ENCODE results near the gene INVS. TPM values are rescaled to one million over a fixed set of nuclear protein-coding genes. Genes with fewer than 3 reads are reported as not detected.

The INVS gene
- total and polyA plus RNA-seq, 2 of the 4 experiments (the other 2 are of a cell fraction), result 9.2 to 33.5 TPM

DNA sequence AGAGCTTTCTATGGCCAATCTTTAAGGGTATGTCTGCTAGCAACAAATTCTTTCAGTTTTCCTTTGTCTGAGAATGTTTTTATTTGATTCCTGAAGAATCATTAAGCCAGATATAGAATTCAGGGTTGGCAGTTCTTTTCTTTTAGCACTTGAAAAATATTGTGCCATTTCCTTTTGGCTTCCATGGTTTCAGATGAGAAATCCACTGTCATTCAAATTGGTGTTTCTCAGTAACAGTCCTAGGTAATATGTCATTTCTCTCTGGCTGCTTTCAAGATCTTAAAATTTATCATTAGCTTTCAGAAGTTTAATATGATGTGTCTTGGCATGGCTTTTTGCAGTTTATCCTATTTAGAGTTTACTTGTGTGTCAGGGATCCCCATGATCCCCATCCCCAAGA, 186.0 kb downstream of the INVS start:
- H2BK120ac ChIP-seq (ENCODE audit: low read depth, low read length), result no peak overlapping the region
- dilution Hi-C loops (cut with HindIII; ENCODE audit: low sequenced_read_pairs, unreplicated experiment), result no loop called here
- in situ Hi-C loops (cut with MboI; ENCODE audit: low sequenced_read_pairs), result no loop called here
- H4K5ac ChIP-seq (ENCODE audit: low read depth, low read length), result no peak overlapping the region
- H3K36me3 ChIP-seq (ENCODE audit: control insufficient read depth, insufficient read depth, low read length), result peaks cover 17% of the 10 kb centered on the region
- no peak overlapping the region for H2BK5ac ChIP-seq (ENCODE audit: low read depth, low read length, poor library complexity, severe bottlenecking)
- no peak overlapping the region for H3K4me3 ChIP-seq (ENCODE audit: insufficient read depth, low read depth, low read length)
- H4K91ac ChIP-seq (ENCODE audit: insufficient read depth, low read depth, low read length), result no peak overlapping the region
- intact Hi-C loops (cut with micrococcal nuclease), result no loop called here
- ATAC-seq (ENCODE audit: low read depth), result no peak
- no peak for DNase-seq
- H3K56ac ChIP-seq (ENCODE audit: extremely low read depth, insufficient read depth, low read length), result no peak overlapping the region
- no peak for TF ChIP-seq CTCF (conservative IDR thresholded peaks at IDR 0.05; ENCODE audit: low read depth, low read length)
- H2BK15ac ChIP-seq (ENCODE audit: low read depth, low read length), result no peak overlapping the region
- no peaks in the 10 kb centered on the region for H3K9me3 ChIP-seq (ENCODE audit: control insufficient read depth, insufficient read depth, low read length)
- H3K18ac ChIP-seq (ENCODE audit: low read depth, low read length), result no peak overlapping the region
- H3K79me1 ChIP-seq (ENCODE audit: low read depth in 1 of 2, low read length in 2 of 2), result peaks cover 2 to 10% of the 10 kb centered on the region in 2 experiments; a peak in 1 of 4 replicates
- no peak overlapping the region for H3K9ac ChIP-seq (ENCODE audit: low read depth, low read length)
- ChIA-PET POLR2A (ENCODE audit: unreplicated experiment) (no interaction called here), CTCF (no interaction called here)
- no peak overlapping the region for H3K27ac ChIP-seq (ENCODE audit: insufficient read depth, low read length)
- no TSS peak for BruUV-seq (replicated peaks)
- no peaks in the 10 kb centered on the region for H3K4me1 ChIP-seq (ENCODE audit: control insufficient read depth, insufficient read depth, low read length)
- no peak overlapping the region for H3K4ac ChIP-seq (ENCODE audit: low read depth, low read length)
- no peak overlapping the region for H3K4me2 ChIP-seq (ENCODE audit: low read depth, low read length)
- no peak overlapping the region for H2BK20ac ChIP-seq (ENCODE audit: low read depth, low read length)
- H3K14ac ChIP-seq (replicated peaks; ENCODE audit: low read depth, low read length), result no peak overlapping the region
- H4K8ac ChIP-seq (ENCODE audit: low read depth in 2 of 2, low read length in 2 of 2), result no peak overlapping the region
- H3K9me1 ChIP-seq (ENCODE audit: insufficient read depth, low read length), result no peaks in the 10 kb centered on the region
- no peaks in the 10 kb centered on the region for H4K20me1 ChIP-seq (ENCODE audit: insufficient read depth, low read length)
- no peaks in the 10 kb centered on the region for H3K27me3 ChIP-seq (ENCODE audit: control insufficient read depth, insufficient read depth, low read length)
- H2AFZ ChIP-seq (replicated peaks; ENCODE audit: low read length, poor library complexity), result no peak overlapping the region
- H2AK5ac ChIP-seq (ENCODE audit: low read depth, low read length), result no peak overlapping the region
- H3K23ac ChIP-seq (ENCODE audit: low read depth, low read length), result no peak overlapping the region
- H2AK9ac ChIP-seq (replicated peaks; ENCODE audit: low read depth, low read length, poor library complexity), result no peak overlapping the region
